D721Med (cell line): ENCODE measurements around the gene DIP2C.
A peak's percentile ranks its signal among the peaks of the same experiment; 100 is the strongest.
"Not testable (repeated sequence)": the region's sequence is repeated elsewhere in the genome, so short reads cannot be mapped to it uniquely, and the experiment has no call there.

Source experiments
- DNase-seq: peaks from one replicate; pipeline ENCODE4 v3.0.0; 2011; ENCODE audit warnings: low spot score; ENCODE audit not compliant: insufficient read length
- FAIRE-seq: peaks from 2 replicates; lab custom pipeline; 2011; peaks lifted over from hg19 to GRCh38; lab: Jason Lieb, UNC
- CTCF ChIP-seq: IDR thresholded peaks from 2 replicates; pipeline ENCODE4 v1.5.1; 2012; ENCODE audit warnings: mild to moderate bottlenecking, control low read depth; ENCODE audit not compliant: insufficient read depth; ENCODE audit errors: missing control alignments

DIP2C gene

DNA sequence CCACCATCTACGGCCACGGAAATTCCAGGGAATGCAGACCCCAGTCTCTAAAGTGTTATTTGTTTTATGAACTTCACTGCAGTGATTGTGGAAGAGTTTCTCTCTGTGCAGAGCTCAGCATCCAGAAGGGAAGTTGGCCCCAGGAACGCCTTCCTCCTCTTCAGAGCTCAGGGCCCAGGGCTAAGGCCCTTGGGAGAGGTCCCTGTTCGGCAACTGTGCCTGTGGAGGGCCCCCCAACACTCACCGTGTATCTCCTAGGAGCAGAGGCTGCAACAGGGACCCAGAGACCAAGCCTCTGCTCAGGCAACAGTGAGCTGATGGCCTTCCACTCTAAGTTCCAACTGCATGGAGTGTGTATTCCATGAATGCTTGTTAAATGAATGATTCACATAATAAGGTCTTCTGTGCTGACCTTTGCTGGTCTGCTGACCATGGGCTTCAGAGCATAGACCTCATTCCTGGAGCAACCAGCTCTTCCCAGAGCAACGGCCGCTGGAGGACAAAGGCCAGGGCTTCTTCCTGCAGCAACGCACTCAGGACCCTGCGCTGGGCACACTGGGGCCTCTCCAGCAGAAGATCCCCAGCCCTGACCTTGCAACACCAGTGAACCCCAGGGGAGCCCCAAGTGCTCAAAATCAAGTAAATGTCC is 7.7 kb downstream of the DIP2C start:
- no peak for FAIRE-seq
- no peak for TF ChIP-seq CTCF
- DNase-seq: no peak

- DNase-seq: no peak
- no peak for TF ChIP-seq CTCF
- FAIRE-seq: peak; percentile 32
Measured at GRCh38 chr10:680745-681144, 8.7 kb downstream of the DIP2C start.

DNA sequence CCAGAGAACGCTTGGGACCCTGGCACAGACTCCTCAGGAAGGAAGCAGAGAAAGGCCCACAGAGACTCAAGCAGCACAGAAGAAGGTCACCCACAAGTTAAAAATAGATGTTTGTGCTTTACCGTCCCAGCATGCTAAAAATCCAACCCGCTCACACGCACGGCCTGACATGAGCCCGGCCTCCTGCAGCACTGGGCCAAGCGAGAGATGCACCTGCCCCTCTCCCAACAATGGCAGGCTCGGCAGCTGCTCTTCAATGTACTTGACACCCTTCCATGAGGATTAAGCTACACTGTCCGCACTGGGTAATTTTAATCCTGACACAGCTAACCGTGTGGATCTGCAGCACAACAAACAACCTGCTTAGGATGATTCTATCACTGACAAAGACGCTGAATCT is 9.3 kb downstream of the DIP2C start:
- peak; percentile 84 for DNase-seq
- FAIRE-seq: peak; percentile 46
- TF ChIP-seq CTCF: no peak

- no peak for TF ChIP-seq CTCF
- FAIRE-seq: no peak
- DNase-seq: no peak
Measured at GRCh38 chr10:679556-679955, 9.9 kb downstream of the DIP2C start.

DNA sequence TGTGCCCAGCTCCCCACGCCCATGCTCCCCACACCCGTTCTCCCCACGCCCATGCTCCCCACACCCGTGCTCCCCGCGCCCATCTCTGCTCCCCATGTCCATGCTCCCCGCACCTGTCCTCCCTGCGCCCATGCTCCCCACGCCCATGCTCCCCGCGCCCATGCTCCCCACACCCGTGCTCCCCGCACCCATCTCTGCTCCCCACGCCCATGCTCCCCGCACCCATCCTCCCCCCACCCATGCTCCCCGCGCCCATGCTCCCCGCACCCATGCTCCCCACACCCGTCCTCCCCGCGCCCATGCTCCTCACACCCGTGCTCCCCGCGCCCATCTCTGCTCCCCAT is 10.8 kb downstream of the DIP2C start:
- not testable (repeated sequence) for DNase-seq, FAIRE-seq

- FAIRE-seq: no peak
- TF ChIP-seq CTCF: no peak
- DNase-seq: no peak
Measured at GRCh38 chr10:677750-678661, 11.5 kb downstream of the DIP2C start.

DNA sequence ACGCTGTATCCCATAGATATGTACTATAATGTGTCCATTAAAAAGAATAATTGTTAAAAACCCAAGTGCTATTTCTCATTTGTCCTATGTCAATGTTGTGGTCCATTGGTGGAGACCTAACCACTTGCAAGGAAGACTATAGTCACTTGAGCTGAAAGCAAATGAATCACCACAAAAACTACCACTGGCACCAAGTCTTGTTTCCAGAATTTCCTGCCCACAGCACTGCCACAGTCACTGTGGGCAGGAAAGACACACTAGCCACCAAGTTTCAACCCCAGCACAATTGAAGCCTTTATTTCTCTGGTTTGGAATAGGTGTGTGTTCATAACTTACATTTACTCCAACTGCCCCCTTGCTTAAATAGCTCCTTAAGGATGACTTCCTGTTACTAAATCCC is 12.4 kb downstream of the DIP2C start:
- FAIRE-seq (no peak), DNase-seq (no peak)
- no peak for TF ChIP-seq CTCF
